ENCODE measurements around the gene CECR2. TPM values are rescaled to one million over a fixed set of nuclear protein-coding genes. Genes with fewer than 3 reads are reported as not detected.

Gene CECR2
- polyA plus RNA-seq, 1 of the 3 experiments (the other 2 are of a cell fraction): not detected

GRCh38 chr22:17368144-17368543 is 1.1 kb upstream of the CECR2 start (continued):
- TF ChIP-seq, protein P1, sequence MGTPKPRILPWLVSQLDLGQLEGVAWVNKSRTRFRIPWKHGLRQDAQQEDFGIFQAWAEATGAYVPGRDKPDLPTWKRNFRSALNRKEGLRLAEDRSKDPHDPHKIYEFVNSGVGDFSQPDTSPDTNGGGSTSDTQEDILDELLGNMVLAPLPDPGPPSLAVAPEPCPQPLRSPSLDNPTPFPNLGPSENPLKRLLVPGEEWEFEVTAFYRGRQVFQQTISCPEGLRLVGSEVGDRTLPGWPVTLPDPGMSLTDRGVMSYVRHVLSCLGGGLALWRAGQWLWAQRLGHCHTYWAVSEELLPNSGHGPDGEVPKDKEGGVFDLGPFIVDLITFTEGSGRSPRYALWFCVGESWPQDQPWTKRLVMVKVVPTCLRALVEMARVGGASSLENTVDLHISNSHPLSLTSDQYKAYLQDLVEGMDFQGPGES (IDR thresholded peaks at IDR 0.05; ENCODE audit: low read depth, low read length): no peak
- TF ChIP-seq RFX5 (IDR thresholded peaks at IDR 0.05; ENCODE audit: low read length) (no peak), TEAD4 (IDR thresholded peaks at IDR 0.05; ENCODE audit: borderline replicate concordance, insufficient read depth) (no peak), RAD21 (IDR thresholded peaks at IDR 0.05; ENCODE audit: low read length) (no peak), EZH2phosphoT487 (IDR thresholded peaks at IDR 0.05; ENCODE audit: borderline replicate concordance, low read depth) (no peak)
- TF ChIP-seq, protein P2, sequence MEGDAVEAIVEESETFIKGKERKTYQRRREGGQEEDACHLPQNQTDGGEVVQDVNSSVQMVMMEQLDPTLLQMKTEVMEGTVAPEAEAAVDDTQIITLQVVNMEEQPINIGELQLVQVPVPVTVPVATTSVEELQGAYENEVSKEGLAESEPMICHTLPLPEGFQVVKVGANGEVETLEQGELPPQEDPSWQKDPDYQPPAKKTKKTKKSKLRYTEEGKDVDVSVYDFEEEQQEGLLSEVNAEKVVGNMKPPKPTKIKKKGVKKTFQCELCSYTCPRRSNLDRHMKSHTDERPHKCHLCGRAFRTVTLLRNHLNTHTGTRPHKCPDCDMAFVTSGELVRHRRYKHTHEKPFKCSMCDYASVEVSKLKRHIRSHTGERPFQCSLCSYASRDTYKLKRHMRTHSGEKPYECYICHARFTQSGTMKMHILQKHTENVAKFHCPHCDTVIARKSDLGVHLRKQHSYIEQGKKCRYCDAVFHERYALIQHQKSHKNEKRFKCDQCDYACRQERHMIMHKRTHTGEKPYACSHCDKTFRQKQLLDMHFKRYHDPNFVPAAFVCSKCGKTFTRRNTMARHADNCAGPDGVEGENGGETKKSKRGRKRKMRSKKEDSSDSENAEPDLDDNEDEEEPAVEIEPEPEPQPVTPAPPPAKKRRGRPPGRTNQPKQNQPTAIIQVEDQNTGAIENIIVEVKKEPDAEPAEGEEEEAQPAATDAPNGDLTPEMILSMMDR (IDR thresholded peaks at IDR 0.05): no peak

DNA sequence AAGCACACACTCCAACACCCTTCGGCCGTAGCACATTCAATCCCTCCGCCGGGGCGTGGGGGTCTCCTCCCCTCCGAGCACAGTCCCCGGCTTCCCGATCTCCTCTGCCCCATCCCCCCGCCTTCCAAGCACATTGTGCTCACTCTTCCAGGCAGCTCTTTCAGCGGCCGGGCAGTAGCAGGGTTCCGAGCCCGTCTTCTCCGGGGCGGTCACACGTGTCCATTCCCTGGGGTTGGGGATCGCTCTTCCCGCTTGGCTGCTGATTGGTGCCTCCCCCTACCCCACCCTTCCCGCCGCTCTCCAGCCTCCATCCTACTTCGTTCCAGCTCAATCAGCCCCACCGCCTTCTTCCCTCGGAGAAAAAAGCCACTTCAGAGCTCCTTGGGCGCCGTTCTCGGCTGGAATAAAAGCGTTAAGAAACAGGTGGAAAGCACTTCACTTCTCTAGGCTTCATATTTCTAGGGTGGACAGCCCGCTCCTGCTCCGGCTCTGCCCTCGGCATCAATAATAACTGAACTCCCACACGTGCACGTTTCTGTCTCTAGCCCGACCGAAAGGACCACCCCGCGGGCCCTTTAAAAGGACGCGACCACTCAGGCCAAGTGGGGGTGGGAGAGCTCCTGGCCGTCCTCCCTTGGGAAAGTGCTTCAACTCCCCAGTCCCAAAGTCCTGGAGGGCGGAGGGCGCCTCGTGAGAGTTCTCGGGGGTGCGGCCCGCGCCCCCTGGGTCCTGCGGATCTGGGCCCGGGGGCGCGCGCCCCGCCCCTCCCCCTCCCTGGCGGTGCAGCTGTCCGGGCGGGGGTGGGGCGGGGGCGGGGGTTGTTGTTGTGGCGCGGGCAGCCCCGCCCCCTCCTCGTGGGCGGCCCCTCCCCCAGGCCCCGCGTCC is 464 bp upstream of the CECR2 start:
- peak; percentile 28 for DNase-seq
- H3K27me3 ChIP-seq (ENCODE audit: insufficient read depth): peaks cover 73% of the 10 kb centered on the region
- H4K20me1 ChIP-seq (ENCODE audit: insufficient read depth): no peaks in the 10 kb centered on the region
- POLR2A ChIA-PET: interaction anchor here (1.0 kb wide), 1 partner anchor 197 kb away, joined by 3 read pairs; no protein-coding TSS in a partner anchor
- H2AFZ ChIP-seq (ENCODE audit: low read depth): no peak overlapping the region
- 4% methylated on average over 38 of the region's 64 CpGs for WGBS (ENCODE audit: low lambda C conversion rate)
- no peaks in the 10 kb centered on the region for H3K79me2 ChIP-seq (ENCODE audit: insufficient read depth)
- no peaks in the 10 kb centered on the region for H3K9me2 ChIP-seq
- no peak overlapping the region for H3K4me2 ChIP-seq
- H3K36me3 ChIP-seq (replicated peaks in 1 of 2; ENCODE audit: control insufficient read depth in 1 of 2, insufficient read depth in 2 of 2, low read length in 1 of 2): no peaks in the 10 kb centered on the region
- H3K4me1 ChIP-seq (ENCODE audit: control insufficient read depth in 1 of 2, insufficient read depth in 2 of 2, low read depth in 1 of 2, low read length in 1 of 2): no peaks in the 10 kb centered on the region
- no peaks in the 10 kb centered on the region for H3K9me3 ChIP-seq
- H3K9ac ChIP-seq: no peak overlapping the region
- no peak overlapping the region for H3K27ac ChIP-seq (ENCODE audit: low read depth in 2 of 2, low read length in 1 of 2)
- TF ChIP-seq GATA2 (CRISPR knock-in tag; IDR thresholded peaks at IDR 0.05) (no peak), USF2 (IDR thresholded peaks at IDR 0.05; ENCODE audit: borderline replicate concordance, low read depth, low read length) (no peak), CHD2 (IDR thresholded peaks at IDR 0.05; ENCODE audit: low read length, partially characterized antibody) (no peak), ELF1 (IDR thresholded peaks at IDR 0.05) (no peak), PBX3 (IDR thresholded peaks at IDR 0.05) (no peak), NFIC (IDR thresholded peaks at IDR 0.05; ENCODE audit: borderline replicate concordance) (no peak), TEAD4 (IDR thresholded peaks at IDR 0.05; ENCODE audit: borderline replicate concordance, insufficient read depth) (no peak), EP300 (IDR thresholded peaks at IDR 0.05; ENCODE audit: borderline replicate concordance in 1 of 2, low read depth in 1 of 2, low read length in 1 of 2) (no peak)
- TF ChIP-seq, protein P2 (IDR thresholded peaks at IDR 0.05): no peak
- TF ChIP-seq, protein P3, sequence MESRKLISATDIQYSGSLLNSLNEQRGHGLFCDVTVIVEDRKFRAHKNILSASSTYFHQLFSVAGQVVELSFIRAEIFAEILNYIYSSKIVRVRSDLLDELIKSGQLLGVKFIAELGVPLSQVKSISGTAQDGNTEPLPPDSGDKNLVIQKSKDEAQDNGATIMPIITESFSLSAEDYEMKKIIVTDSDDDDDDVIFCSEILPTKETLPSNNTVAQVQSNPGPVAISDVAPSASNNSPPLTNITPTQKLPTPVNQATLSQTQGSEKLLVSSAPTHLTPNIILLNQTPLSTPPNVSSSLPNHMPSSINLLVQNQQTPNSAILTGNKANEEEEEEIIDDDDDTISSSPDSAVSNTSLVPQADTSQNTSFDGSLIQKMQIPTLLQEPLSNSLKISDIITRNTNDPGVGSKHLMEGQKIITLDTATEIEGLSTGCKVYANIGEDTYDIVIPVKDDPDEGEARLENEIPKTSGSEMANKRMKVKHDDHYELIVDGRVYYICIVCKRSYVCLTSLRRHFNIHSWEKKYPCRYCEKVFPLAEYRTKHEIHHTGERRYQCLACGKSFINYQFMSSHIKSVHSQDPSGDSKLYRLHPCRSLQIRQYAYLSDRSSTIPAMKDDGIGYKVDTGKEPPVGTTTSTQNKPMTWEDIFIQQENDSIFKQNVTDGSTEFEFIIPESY (IDR thresholded peaks at IDR 0.05; ENCODE audit: borderline replicate concordance, low read depth): no peak
- no peak overlapping the region for H3K4me3 ChIP-seq (ENCODE audit: low read depth in 2 of 2, low read length in 1 of 2)
- CTCF ChIA-PET: interaction anchor here (1.6 kb wide), 1 partner anchor 311 kb away, joined by 4 read pairs; no protein-coding TSS in a partner anchor
- H3F3A ChIP-seq (replicated peaks; ENCODE audit: insufficient read depth): peaks cover 4% of the 10 kb centered on the region
